ENCODE measurements around the gene SIRT3.
"Not testable (repeated sequence)": the region's sequence is repeated elsewhere in the genome, so short reads cannot be mapped to it uniquely, and the experiment has no call there.

SIRT3 gene

GRCh38 chr11:180242-180641 lies 55.9 kb downstream of the SIRT3 start:
- TF ChIP-seq CTCF (IDR thresholded peaks at IDR 0.05; ENCODE audit: low read depth, low read length), result 0 out of 2 replicates have a peak, but pooled peaks have one; percentile 7
- H3K4me3 ChIP-seq (ENCODE audit: low read depth, low read length), result not testable (repeated sequence)
